GM12872 (cell line): ENCODE measurements around the gene ZNF891.

ENCODE experiments used
- TF ChIP-seq, protein P1 (sequence below): IDR thresholded peaks from 3 replicates; pipeline ENCODE4 v1.5.1; 2011; ENCODE audit warnings: low read depth, mild to moderate bottlenecking, low read length, moderate library complexity; ENCODE audit not compliant: insufficient read depth

Gene ZNF891

DNA sequence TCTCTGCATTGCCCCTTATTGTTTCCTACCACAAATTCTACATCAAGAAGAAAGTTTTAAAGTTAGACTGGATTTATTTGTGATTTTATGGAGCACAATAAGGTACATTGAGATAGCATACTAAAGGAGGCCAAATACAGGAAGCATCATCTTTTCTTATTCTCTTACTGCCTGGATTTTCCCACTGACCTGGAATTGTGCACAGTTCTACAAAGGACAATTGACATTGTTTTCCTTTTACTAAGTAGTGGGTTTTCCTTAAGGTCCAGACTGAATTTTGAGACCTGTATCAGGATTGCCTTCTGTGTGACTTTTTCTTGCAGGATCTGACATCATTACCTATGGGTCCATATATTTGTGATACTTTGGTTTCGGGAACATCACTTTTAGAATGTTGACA, 68.1 kb downstream of the ZNF891 start:
- TF ChIP-seq, protein P1, sequence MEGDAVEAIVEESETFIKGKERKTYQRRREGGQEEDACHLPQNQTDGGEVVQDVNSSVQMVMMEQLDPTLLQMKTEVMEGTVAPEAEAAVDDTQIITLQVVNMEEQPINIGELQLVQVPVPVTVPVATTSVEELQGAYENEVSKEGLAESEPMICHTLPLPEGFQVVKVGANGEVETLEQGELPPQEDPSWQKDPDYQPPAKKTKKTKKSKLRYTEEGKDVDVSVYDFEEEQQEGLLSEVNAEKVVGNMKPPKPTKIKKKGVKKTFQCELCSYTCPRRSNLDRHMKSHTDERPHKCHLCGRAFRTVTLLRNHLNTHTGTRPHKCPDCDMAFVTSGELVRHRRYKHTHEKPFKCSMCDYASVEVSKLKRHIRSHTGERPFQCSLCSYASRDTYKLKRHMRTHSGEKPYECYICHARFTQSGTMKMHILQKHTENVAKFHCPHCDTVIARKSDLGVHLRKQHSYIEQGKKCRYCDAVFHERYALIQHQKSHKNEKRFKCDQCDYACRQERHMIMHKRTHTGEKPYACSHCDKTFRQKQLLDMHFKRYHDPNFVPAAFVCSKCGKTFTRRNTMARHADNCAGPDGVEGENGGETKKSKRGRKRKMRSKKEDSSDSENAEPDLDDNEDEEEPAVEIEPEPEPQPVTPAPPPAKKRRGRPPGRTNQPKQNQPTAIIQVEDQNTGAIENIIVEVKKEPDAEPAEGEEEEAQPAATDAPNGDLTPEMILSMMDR = no peak

DNA sequence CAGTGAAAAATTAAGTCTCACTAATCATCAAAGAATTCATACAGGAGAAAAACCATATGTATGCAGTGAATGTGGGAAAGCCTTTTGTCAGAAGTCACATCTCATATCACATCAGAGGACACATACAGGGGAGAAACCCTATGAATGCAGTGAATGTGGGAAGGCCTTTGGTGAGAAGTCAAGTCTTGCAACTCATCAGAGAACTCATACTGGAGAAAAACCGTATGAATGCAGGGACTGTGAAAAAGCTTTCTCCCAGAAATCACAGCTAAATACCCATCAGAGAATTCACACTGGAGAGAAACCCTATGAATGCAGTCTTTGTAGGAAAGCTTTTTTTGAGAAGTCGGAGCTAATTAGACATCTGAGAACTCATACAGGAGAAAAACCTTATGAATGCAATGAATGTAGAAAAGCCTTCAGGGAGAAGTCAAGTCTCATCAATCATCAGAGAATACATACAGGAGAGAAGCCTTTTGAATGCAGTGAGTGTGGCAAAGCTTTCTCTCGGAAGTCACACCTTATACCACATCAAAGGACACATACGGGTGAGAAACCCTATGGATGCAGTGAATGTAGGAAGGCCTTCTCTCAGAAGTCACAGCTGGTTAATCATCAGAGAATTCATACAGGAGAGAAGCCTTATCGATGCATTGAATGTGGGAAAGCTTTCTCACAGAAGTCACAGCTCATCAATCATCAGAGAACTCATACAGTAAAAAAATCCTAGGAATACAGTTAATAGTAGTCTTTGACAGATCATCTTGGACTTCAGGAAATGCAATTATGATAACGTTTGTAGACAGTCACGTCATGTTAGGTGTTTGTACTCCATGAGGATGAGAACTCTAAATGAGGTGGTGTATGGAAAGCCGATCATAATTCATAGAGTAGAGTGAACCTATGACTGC, 71.6 kb downstream of the ZNF891 start:
- TF ChIP-seq, protein P1 = no peak

DNA sequence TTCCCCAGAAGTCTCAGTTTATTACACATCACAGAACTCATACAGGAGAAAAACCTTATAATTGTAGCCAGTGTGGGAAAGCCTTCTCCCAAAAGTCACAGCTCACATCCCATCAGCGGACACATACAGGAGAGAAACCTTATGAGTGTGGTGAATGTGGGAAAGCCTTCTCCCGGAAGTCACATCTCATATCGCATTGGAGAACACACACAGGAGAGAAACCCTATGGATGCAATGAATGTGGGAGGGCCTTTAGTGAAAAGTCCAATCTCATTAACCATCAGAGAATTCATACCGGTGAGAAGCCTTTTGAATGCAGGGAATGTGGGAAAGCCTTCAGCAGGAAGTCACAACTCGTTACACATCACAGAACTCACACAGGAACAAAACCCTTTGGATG, 72.6 kb downstream of the ZNF891 start:
- TF ChIP-seq, protein P1 = no peak
